H9 (cell line): ENCODE measurements around the gene CDS1. TPM values are rescaled to one million over a fixed set of nuclear protein-coding genes. Genes with fewer than 3 reads are reported as not detected.

Source experiments
- DNase-seq: peaks from one replicate; pipeline ENCODE4 v3.0.0-alpha.2; 2017
- H2AFZ ChIP-seq: one replicate; pipeline ENCODE4 v1.6.1; 2013; ENCODE audit warnings: mild to moderate bottlenecking, low read length, control low read depth, moderate library complexity
- H2AK5ac ChIP-seq: 2 replicates; pipeline ENCODE4 v1.6.1; 2013; ENCODE audit warnings: low read length, control low read depth, mixed read lengths; ENCODE audit not compliant: insufficient read length
- H2BK120ac ChIP-seq: one replicate; pipeline ENCODE4 v1.6.1; 2013; ENCODE audit warnings: low read depth, mild to moderate bottlenecking, low read length, control low read depth, inconsistent platforms; ENCODE audit not compliant: poor library complexity, severe bottlenecking
- H2BK12ac ChIP-seq: 2 replicates; pipeline ENCODE4 v1.6.1; 2013; ENCODE audit warnings: low read length, control low read depth, mixed read lengths, low read depth; ENCODE audit not compliant: insufficient read length
- H2BK15ac ChIP-seq: 2 replicates; pipeline ENCODE4 v1.6.1; 2013; ENCODE audit warnings: low read depth, low read length, control low read depth
- H2BK20ac ChIP-seq: one replicate; pipeline ENCODE4 v1.6.1; 2013; ENCODE audit warnings: low read depth, mild to moderate bottlenecking, low read length, control low read depth, inconsistent platforms; ENCODE audit not compliant: poor library complexity, severe bottlenecking
- H2BK5ac ChIP-seq: 2 replicates; pipeline ENCODE4 v1.6.1; 2013; ENCODE audit warnings: low read length, control low read depth, mixed read lengths; ENCODE audit not compliant: insufficient read length
- H3K14ac ChIP-seq: 2 replicates; pipeline ENCODE4 v1.6.1; 2013; ENCODE audit warnings: low read length, control low read depth; ENCODE audit not compliant: insufficient read depth
- H3K18ac ChIP-seq: 2 replicates; pipeline ENCODE4 v1.6.1; 2013; ENCODE audit warnings: low read depth, mild to moderate bottlenecking, mixed read lengths, low read length, control low read depth; ENCODE audit not compliant: insufficient read length
- H3K23ac ChIP-seq: 2 replicates; pipeline ENCODE4 v1.6.1; 2013; ENCODE audit warnings: low read length, control low read depth, mixed read lengths, low read depth; ENCODE audit not compliant: insufficient read length
- H3K23me2 ChIP-seq: 2 replicates; pipeline ENCODE4 v1.6.1; 2013; ENCODE audit warnings: low read depth, mild to moderate bottlenecking, mixed read lengths, low read length, control low read depth; ENCODE audit not compliant: insufficient read length, poor library complexity, severe bottlenecking
- H3K27ac ChIP-seq: 2 replicates; pipeline ENCODE4 v1.5.1; 2013; ENCODE audit warnings: low read length, control low read depth, mixed read lengths, low read depth; ENCODE audit not compliant: insufficient read length
- H3K27me3 ChIP-seq: 2 replicates; pipeline ENCODE4 v1.6.1; 2013; ENCODE audit warnings: low read length, control low read depth, inconsistent platforms; ENCODE audit not compliant: insufficient read depth
- H3K4ac ChIP-seq: 2 replicates; pipeline ENCODE4 v1.6.1; 2013; ENCODE audit warnings: low read depth, mild to moderate bottlenecking, control low read depth, inconsistent platforms, low read length, moderate library complexity
- H3K4me1 ChIP-seq: 2 replicates; pipeline ENCODE4 v1.6.1; 2013; ENCODE audit warnings: low read length, control low read depth, inconsistent platforms; ENCODE audit not compliant: insufficient read depth
- H3K4me2 ChIP-seq: 2 replicates; pipeline ENCODE4 v1.6.1; 2013; ENCODE audit warnings: low read length, control low read depth, mixed read lengths; ENCODE audit not compliant: insufficient read length, insufficient read depth
- H3K56ac ChIP-seq: 2 replicates; pipeline ENCODE4 v1.6.1; 2013; ENCODE audit warnings: low read depth, mild to moderate bottlenecking, mixed read lengths, low read length, control low read depth; ENCODE audit not compliant: insufficient read length
- H3K79me1 ChIP-seq: 2 replicates; pipeline ENCODE4 v1.6.1; 2013; ENCODE audit warnings: low read depth, mild to moderate bottlenecking, moderate library complexity, low read length, control low read depth, inconsistent platforms; ENCODE audit not compliant: insufficient read depth, poor library complexity, severe bottlenecking
- H3K79me2 ChIP-seq: 2 replicates; pipeline ENCODE4 v1.6.1; 2013; ENCODE audit warnings: low read length, control low read depth, inconsistent platforms; ENCODE audit not compliant: insufficient read depth
- H3K9ac ChIP-seq: 2 replicates; pipeline ENCODE4 v1.6.1; 2013; ENCODE audit warnings: low read length, control low read depth, mixed read lengths; ENCODE audit not compliant: insufficient read length; ENCODE audit errors: extremely low read depth
- H3K9me3 ChIP-seq: one replicate; pipeline ENCODE4 v1.6.1; 2013; ENCODE audit warnings: low read depth, low read length, inconsistent platforms; ENCODE audit not compliant: control insufficient read depth
- H3T11ph ChIP-seq: one replicate; pipeline ENCODE4 v1.6.1; 2013; ENCODE audit warnings: mild to moderate bottlenecking, low read length, control low read depth, inconsistent platforms
- H4K20me1 ChIP-seq: one replicate; pipeline ENCODE4 v1.6.1; 2013; ENCODE audit not compliant: control insufficient read depth, insufficient read length, insufficient read depth
- H4K5ac ChIP-seq: 2 replicates; pipeline ENCODE4 v1.6.1; 2013; ENCODE audit warnings: low read depth, mild to moderate bottlenecking, mixed read lengths, low read length, control low read depth; ENCODE audit not compliant: insufficient read length
- H4K8ac ChIP-seq: replicated peaks from 2 replicates; pipeline ENCODE4 v1.6.1; 2013; ENCODE audit warnings: low read length, control low read depth, mixed read lengths, low read depth; ENCODE audit not compliant: insufficient read length
- H4K91ac ChIP-seq: 2 replicates; pipeline ENCODE4 v1.6.1; 2013; ENCODE audit warnings: low read depth, mild to moderate bottlenecking, moderate library complexity, mixed read lengths, low read length, control low read depth; ENCODE audit not compliant: insufficient read length
- H3K27ac Mint-ChIP-seq, 3 experiments: 2 replicates in 2 of 3; 3 replicates in 1 of 3; pipeline ENCODE4 v1.8.0; 2020 to 2021; ENCODE audit warnings: mixed read lengths in 3 of 3, mild to moderate bottlenecking in 1 of 3, moderate library complexity in 1 of 3
- H3K27me3 Mint-ChIP-seq: 2 replicates; pipeline ENCODE4 v1.8.0; 2021; ENCODE audit warnings: low read depth, mild to moderate bottlenecking, moderate library complexity, mixed read lengths
- H3K36me3 Mint-ChIP-seq, 3 experiments: 2 replicates in 2 of 3; 3 replicates in 1 of 3; pipeline ENCODE4 v1.8.0; 2020 to 2021; ENCODE audit warnings: low read depth in 3 of 3, mixed read lengths in 3 of 3; ENCODE audit not compliant: insufficient read depth in 1 of 3
- H3K4me1 Mint-ChIP-seq, 2 experiments: 2 replicates each; pipeline ENCODE4 v1.8.0; 2020; ENCODE audit warnings: mixed read lengths in 2 of 2
- H3K4me3 Mint-ChIP-seq, 2 experiments: 2 replicates in 1 of 2; 3 replicates in 1 of 2; pipeline ENCODE4 v1.8.0; 2020 to 2021; ENCODE audit warnings: mild to moderate bottlenecking in 2 of 2, mixed read lengths in 2 of 2, moderate library complexity in 1 of 2
- H3K9me3 Mint-ChIP-seq, 2 experiments: 2 replicates in 1 of 2; 3 replicates in 1 of 2; pipeline ENCODE4 v1.8.0; 2020; ENCODE audit warnings: mild to moderate bottlenecking in 2 of 2, mixed read lengths in 2 of 2, moderate library complexity in 1 of 2
- WGBS: extraction: QIAGEN DNeasy Blood & Tissue Kit; methylation state at CpG from one replicate; pipeline ENCODE4 v1.1.7; 2013; ENCODE audit warnings: missing lambda C conversion rate, low lambda C conversion rate, mixed read lengths; ENCODE audit not compliant: insufficient read length; ENCODE audit errors: extremely low coverage; 5-methylcytosine and 5-hydroxymethylcytosine counted together
- total RNA-seq: library from RNA; stranded (reverse); gene quantifications from 2 replicates; pipeline ENCODE4 v1.2.1, GENCODE V29; 2021
- TF ChIP-seq, protein P1 (sequence below): fragments of 200-600 bp; sonication (generic); conservative IDR thresholded peaks from 3 replicates; pipeline ENCODE4 v1.8.0; 2021; ENCODE audit warnings: antibody characterized with exemption, mild to moderate bottlenecking

Gene CDS1
- total RNA-seq, 1 experiment from 2014 or later = 7.5 TPM

DNA sequence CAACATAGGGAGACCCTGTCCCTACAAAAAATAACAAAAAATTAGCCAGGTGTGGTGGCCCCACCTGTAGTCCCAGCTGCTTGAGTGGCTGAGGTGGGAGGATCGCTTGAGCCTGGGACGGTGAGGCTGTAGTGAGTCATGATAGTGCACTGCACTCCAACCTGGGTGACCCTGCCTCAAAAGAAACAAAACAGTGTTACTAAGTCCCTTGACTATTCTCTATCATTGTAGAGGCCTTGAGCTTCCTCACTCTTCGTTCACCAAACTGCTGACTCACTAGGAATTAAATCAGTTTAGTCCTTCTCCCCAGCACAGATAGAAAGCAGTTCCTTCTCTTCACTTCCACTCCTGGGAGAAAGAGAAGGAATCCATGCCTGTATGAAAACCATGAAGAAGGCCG, 14.5 kb downstream of the CDS1 start:
- Histone ChIP-seq H2BK12ac (no peak overlapping the region), H3K14ac (no peak overlapping the region), H3K4me2 (no peak overlapping the region), H3K9ac (no peak overlapping the region), H3K9me3 (no peaks in the 10 kb centered on the region), H2BK15ac (no peak overlapping the region), H3K27ac (no peak overlapping the region), H3T11ph (no peak overlapping the region), H2BK20ac (no peak overlapping the region), H2BK120ac (no peak overlapping the region), H3K27me3 (no peaks in the 10 kb centered on the region), H4K8ac (no peak overlapping the region), H3K79me2 (peaks cover 4% of the 10 kb centered on the region; the same call in 1 of the 2 replicates), H4K20me1 (no peaks in the 10 kb centered on the region), H2BK5ac (no peak overlapping the region), H4K91ac (no peak overlapping the region), H3K18ac (peak overlapping the region; percentile 2), H2AFZ (no peak overlapping the region), H3K23me2 (no peaks in the 10 kb centered on the region), H3K23ac (no peak overlapping the region), H3K56ac (no peak overlapping the region), H2AK5ac (no peak overlapping the region), H4K5ac (no peak overlapping the region), H3K79me1 (peaks cover 3% of the 10 kb centered on the region), H3K4me1 (peaks cover 3% of the 10 kb centered on the region; the same call in 1 of the 2 replicates), H3K4ac (no peak overlapping the region)
- H3K27me3 Mint-ChIP-seq = peaks cover 1% of the 10 kb centered on the region; the same call in 1 of the 2 replicates
- H3K36me3 Mint-ChIP-seq = peaks cover 9 to 37% (median 24%) of the 10 kb centered on the region in 3 experiments; a peak in 6 of 7 replicates
- TF ChIP-seq, protein P1, sequence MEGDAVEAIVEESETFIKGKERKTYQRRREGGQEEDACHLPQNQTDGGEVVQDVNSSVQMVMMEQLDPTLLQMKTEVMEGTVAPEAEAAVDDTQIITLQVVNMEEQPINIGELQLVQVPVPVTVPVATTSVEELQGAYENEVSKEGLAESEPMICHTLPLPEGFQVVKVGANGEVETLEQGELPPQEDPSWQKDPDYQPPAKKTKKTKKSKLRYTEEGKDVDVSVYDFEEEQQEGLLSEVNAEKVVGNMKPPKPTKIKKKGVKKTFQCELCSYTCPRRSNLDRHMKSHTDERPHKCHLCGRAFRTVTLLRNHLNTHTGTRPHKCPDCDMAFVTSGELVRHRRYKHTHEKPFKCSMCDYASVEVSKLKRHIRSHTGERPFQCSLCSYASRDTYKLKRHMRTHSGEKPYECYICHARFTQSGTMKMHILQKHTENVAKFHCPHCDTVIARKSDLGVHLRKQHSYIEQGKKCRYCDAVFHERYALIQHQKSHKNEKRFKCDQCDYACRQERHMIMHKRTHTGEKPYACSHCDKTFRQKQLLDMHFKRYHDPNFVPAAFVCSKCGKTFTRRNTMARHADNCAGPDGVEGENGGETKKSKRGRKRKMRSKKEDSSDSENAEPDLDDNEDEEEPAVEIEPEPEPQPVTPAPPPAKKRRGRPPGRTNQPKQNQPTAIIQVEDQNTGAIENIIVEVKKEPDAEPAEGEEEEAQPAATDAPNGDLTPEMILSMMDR = no peak
- DNase-seq = no peak
- H3K9me3 Mint-ChIP-seq = peaks cover 3 to 5% of the 10 kb centered on the region in 2 experiments; a peak in 3 of 5 replicates
- peak overlapping the region; percentile 72 to 76 (median 73); a peak in 4 of 7 replicates for H3K27ac Mint-ChIP-seq
- peaks cover 26 to 32% of the 10 kb centered on the region in 2 experiments for H3K4me1 Mint-ChIP-seq
- H3K4me3 Mint-ChIP-seq = no peak overlapping the region; a peak in 1 of 5 replicates
- WGBS = no CpG with 5 or more reads among the region's 4 CpGs
